SKM-1 (cell line): Measurements from ENCODE around the gene PPL.
"Not testable (repeated sequence)": the region's sequence is repeated elsewhere in the genome, so short reads cannot be mapped to it uniquely, and the experiment has no call there.

Experiments
- DNase-seq: peaks from one replicate; lab custom pipeline; 2025; ENCODE audit not compliant: unreplicated experiment; lab: John Stamatoyannopoulos, UW

PPL gene

DNA sequence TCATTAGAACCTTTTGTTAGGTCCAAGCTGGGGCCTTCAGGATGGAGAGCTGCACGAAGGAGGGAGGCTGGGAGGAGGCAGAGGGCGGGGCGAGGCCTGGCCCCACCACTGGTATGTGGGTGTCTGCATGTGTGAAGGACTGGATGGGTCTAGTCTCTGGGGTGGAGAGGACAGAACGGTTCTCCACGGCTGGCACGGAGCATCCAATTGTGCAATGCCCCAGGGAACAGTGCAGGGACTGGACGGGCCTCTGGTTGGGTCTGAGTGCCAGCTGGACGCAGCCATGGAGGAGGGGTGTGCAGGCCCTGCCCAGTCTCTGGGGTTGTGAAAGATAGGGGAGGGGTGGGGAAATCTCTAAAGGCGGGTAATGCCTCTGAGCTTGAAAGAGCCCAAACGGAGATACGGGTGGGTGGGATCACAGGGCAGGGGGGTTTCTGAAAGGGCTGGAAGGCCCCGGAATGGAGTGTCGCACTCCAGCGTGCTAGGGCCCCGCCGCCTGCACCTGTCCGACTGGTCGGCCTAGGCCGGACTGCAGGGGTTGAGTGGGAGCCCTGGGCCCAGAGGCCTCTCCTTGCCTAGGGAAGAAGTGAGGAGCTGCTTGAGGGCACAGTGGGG is 1.6 kb downstream of the PPL start:
- no peak for DNase-seq

DNA sequence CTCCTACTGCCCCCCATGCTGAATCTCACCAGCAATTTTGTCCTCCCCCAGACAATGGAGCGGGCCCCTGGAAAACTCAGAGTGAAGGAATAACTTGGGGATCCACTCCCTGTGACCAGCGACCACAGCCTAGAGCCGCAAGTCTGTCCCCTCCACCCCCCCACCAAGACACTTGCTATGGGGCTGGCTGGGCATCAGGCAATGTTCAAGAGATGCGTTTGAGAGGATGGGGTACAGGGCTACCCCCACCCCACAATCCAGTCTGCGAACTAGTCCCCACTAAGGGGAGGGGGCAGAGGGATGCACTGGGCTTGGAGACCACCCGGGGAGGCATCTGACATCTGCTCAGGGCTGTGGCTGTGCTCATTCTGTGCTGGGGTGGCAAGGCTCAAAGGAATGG is 2.4 kb downstream of the PPL start:
- DNase-seq = no peak

DNA sequence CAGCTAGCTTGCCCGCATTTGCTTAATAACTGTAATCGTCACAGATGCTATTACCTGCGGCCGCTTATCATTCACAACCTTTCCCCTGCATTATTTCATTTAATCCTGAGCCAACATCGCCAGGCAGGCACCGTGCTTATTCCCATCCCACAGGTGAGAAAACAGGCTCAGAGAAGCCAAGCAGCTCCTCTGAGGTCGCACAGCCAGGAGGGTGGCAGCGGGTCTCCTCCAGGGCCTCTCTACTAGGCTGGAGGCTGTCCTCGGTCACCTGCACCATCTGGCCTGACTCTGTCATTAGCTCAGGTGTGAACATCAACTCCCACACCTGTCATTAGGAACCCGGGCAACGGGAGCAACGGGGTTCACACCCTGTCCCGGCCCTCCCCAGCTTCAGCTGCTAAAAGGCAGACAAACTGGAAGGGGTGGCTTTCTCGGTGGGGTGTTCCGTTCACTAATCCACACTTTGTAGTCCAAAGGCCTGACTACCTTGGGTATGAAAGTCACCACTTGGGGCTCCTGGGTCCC is 3.0 kb downstream of the PPL start:
- no peak for DNase-seq

DNA sequence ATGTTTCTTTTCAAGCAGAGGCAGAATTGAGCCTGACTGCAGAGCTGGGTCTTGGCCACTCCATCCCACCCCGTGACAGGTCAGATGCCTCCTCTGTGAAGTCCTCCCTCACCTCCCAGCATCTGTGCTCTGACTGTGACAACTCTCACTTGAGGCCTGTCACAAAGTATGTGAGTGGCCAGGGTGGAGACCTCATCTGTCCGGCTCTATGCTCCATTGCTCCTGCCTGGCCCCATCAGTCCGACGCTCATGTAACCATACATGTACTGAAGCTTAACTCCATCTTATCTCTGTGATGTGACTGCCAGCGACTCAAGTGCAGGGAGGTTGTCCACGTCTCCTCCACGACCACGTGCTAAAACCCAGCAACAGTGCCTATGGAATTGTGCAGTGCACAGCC is 3.5 kb downstream of the PPL start:
- no peak for DNase-seq

DNA sequence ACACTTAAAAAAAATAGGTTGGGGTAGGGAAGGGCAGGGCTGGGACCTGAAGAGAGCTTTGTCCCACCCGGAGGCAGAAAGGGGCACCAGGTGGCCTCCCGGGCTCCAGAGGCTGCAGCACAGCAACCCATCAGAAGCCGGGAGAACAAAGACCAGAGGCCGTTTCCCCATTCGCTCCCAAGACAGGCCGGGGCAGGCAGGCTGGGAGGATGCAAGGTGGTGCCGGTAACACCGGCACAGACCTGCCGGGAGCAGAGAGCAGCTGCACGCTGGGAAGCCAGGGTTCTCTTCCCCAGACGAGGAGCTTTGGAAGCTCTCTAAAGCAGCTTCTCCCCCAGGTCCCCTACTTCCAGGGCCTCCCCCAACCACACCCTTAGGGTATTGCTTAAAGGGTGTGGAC is 5.6 kb downstream of the PPL start:
- DNase-seq = no peak

DNA sequence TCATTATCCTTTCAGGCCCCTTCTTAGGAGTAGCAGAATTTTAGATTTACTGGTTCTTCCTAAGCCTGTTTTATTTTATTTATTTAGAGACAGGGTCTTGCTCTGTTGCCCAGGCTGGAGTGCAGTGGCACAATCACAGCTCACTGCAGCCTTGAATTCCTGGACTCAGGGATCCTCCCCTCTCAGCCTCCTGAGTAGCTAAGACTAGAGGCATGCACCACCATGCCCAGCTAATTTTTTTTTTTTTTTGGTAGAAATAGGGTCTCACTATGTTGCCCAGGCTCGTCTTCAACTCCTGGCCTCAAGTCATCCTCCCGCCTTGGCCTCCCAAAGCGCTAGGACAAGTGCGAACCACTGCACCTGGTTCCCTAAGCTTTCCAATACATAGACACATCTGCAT is 7.3 kb downstream of the PPL start:
- not testable (repeated sequence) for DNase-seq

DNA sequence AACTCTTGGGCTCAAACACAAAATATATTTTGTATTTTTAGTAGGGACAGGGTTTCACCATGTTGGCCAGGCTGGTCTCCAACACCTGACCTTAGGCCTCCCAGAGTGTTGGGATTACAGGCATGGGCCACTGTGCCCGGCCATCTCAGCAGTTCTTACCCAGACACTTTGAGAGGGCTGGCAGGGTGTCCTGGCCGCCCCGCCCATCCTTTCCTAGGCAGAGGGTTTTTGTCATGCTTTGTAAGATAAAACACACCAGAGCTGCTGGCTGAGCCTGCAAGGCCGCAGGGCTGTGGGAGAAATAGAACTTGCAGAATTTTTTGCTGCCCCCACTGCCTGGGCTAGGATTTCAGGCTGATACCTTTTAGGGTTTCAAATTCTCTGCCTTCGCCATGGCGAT is 8.7 kb downstream of the PPL start:
- no peak for DNase-seq

DNA sequence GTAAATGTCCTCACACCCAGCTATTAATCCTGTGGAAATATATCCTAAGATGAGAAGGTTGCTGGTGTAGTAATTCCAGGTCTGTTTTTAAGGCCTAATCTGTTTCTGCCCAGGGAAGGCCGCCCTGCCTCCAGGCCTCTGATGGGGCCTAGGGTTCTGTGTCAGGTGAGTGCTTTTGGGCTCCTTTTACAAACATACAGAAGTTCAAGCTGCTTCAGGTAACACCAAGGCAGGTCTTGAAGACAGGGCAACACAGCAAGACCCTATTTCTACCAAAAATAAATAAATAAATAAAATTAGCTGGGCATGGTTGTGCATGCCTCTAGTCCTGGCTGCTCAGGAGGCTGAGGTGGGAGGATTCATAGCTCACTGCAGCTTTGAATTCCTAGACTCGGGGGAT is 9.3 kb downstream of the PPL start:
- DNase-seq = no peak

DNA sequence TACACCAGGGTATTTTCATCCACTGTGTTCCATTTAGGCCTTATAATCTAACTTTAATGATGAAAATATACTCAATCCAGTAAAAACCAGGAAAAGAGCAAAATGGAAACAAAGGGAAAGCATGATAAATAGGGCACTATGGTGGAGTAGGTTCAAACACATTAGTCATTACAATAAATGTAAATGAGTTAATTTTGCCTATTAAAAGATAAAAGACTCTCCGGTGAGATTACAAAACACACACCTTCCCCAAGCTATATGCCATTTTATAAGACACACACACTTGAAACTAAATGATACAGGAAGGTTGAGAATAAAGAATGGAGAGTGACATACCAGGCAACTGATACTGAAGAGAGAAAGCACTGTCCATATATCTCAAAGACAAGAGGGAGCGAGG is 10.0 kb downstream of the PPL start:
- DNase-seq = no peak

DNA sequence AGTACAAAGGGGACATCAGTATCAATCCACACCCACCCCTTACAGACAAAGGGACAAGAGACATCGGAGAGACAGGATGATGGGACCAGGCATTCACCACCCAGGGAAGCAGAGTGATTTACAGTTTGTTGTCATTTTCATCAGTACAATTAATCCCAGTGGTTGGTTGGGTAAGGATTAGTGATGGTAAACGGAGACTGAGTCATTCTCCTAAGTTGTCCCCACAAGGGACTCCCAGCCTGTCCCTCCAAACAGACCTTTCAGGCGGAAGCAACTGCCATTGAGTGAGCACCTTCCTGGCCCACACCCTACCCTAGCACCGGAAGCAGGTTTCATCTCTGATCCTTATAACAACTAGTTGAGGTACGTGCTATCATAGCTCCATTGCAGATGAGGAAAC is 11.2 kb downstream of the PPL start:
- DNase-seq = no peak

DNA sequence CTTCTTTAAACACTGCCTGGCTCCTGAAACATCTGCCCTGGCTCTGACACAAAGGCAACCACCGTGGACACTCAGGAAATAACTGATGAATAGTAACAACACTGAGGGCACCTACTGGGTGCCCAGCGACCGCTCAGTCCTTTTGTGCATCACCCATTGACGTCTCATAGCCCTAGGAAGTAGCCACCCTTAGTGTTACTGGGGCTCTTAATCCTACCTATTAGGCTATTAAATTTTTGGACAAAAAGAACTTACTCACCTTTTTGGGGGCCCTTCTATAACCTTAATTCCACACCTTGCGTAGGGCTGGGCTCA is 11.7 kb downstream of the PPL start:
- no peak for DNase-seq

DNA sequence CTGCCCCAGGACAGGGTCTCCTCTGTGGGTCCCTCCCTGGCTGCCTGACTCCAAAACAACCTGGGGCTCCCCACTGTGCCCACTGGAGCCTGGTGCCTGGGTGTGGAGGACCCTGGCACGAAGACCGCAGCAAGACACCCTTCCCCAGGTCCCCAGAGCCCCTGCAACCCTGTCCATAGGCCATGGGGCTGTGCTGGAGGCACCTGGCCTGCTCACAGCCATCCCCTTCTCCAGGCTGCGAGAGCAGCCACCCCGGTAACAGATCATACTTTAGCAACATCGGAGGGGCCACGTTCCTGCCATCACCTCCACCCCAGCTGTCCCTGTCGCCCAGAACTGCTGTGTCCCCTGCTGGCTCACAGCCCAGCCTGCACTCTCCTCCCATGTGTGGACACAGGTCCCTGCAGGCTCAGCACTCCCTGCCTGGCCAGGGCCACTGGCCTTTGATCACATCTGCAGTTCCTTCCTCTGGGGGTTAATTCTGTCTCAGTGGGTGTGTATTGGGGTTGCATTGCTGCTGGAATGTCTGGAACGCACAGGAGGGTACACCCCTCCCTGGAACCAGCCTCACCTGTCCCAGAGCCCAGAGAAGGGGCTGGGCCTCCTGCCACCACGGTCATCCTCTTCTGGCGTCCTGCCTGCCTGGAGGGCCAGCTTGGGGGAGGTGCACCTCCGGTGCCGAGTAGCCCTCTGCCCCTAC is 12.2 kb downstream of the PPL start:
- DNase-seq = no peak

DNA sequence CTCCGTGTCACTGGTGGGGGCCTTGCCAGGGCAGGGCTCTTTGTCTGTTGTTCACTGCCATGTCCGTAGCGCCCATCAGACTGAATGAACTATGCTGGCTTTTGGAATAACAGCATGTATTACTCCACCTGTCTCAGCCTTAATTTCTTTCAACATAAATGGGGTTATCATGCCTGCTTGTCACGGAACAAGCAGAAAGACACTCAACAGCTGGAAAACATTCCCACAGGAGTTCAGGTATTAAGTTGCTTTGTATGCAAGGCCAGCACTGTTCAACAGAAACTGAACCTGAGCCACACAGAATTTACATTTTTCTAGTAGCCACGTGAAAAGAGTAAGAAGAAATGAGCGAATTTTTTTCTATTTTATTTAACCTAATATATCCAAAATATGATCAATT is 13.1 kb downstream of the PPL start:
- no peak for DNase-seq

DNA sequence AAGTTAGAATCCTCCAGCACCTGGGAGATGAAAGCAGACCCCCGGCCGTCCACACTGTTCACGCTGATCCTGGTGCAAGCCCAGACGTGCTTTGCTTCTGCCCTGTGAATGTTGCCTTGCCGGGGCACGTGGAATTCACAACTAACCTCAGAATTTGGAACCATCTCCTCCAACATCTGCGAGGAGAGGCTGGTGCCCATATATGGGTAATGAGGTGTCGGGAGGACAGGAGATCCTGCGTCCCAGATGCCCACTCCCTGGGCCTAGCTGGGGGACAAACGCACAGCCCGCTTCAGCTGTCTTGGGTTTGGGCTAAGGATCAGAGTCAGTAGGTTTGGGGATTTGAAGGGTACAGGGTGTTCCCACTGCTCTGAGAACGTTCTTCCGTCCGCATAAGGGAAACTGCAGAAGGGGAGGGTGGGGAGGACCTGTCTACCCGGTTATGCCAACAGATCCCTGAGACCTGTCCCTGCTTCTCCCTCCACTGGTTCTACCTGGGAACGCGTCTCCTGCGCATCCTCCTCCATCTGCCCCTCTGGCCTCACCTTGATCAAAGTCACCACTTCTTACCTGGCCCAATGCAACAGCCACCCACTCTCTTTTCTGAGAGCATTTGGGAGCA is 14.1 kb downstream of the PPL start:
- DNase-seq = no peak

DNA sequence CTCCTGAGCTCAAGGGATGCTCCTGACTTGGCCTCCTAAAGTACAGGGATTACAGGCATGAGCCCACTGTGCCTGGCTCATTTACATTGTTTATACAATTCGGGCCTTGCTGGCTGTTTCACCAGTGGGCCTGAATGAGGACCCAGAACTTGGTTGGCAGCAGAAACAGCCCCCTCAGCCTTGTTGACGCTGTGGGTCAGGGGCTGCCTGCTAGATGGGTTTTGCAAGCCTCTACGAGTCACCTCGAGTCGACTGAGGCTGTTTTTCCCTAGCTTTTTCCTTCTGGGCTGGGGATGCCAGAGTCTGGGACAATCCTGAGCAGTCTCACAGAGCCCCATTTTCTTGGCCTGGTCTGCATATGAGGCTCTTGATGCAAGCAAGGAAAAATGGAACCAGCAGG is 16.1 kb downstream of the PPL start:
- DNase-seq = no peak

DNA sequence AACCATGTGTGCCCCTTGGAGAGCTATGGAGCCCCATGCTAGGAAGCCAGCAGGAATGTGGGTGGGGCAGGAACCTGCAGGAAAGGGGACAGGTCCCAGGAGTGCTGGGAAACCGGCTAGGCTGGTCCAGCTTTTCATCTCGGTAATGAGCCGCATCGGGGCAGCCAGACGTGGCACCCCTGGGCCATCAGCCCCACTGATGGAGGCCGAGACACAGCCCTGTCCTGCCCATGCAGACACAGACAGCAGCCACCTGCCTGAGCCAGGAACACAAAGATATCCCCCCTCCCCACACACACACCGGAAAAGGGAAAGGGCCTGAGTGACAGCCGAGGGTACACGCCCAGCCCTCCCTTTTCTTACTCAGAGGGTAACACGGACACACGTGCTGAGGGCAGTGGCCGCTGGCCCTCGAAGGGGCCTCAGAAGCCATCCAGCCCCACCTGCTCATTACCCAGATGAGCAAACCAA is 18.1 kb downstream of the PPL start:
- no peak for DNase-seq

DNA sequence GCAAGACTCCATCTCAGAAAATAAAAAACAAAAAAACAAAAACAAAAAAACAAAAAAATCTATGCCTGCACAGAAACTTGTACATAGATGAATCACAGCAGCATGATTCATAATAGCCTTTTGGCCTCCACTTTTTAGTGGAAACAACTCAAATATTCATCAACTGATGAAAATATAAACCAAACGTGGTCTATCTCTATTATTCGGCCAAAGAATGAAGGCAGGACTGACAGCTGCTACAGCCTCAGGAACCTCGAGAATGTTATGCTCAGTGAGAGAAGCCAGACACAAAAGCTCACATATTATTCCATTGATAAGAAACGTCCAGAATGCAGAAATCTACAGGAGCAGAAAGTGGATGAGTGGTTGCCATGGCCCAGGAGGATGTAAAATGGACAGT is 19.8 kb downstream of the PPL start:
- no peak for DNase-seq

DNA sequence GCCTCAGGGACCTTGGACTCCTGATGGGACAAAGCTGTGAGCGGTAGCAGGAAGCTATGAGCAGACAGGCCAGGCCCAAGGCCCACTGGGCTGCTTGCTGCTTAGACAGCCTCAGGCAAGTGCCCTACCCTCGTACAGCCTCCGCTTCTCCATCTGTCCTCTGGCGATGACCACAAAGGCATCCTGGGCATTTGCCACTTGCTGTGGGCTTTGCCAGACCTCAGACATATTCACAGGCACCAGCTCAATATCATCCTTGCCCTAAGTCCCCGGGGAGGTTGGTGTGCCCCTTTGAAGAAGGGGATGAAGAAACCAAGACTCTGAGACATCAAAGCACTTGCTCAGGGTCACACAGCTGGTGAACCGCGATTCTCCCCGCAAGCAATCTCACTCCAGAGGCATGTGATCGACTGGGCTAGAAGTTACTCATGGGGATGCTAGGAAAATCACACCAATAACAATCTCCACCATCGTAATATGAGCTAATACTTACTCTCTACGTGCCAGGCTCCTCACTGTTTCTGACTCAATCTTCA is 21.7 kb downstream of the PPL start:
- DNase-seq = no peak

DNA sequence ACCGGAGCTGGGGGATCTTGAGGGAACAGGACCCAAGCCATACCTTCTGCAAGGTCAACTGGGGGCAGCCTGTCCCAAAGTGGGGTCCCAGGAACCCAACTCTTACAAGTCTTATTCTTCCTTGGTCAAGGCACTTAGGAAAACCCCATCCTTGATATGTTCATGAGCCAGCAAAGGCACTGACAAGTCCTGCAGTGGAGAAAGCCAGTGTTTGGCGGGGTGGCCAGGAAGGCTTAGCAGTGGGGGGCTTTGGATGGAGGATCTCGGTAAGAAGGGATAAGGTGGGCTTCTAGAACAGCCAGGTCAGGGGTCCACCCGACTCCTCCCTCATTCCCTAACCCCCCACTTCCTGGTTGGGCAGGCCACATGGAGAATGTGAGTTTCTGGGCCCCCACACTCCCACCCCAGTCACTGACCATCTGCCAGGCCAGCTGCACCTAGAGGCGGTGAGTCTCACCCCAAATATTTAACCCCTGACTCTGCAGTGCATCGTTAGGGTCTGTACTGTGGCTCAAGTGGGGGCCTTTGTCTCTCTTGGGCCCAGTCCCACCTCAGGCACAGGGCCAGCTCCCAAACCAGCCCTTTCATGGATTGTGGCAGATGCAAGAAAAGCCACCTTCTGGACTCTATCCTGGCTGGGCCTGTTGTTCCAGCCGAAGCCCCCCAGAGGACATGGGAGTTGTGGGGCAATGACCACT is 22.3 kb downstream of the PPL start:
- DNase-seq = no peak

DNA sequence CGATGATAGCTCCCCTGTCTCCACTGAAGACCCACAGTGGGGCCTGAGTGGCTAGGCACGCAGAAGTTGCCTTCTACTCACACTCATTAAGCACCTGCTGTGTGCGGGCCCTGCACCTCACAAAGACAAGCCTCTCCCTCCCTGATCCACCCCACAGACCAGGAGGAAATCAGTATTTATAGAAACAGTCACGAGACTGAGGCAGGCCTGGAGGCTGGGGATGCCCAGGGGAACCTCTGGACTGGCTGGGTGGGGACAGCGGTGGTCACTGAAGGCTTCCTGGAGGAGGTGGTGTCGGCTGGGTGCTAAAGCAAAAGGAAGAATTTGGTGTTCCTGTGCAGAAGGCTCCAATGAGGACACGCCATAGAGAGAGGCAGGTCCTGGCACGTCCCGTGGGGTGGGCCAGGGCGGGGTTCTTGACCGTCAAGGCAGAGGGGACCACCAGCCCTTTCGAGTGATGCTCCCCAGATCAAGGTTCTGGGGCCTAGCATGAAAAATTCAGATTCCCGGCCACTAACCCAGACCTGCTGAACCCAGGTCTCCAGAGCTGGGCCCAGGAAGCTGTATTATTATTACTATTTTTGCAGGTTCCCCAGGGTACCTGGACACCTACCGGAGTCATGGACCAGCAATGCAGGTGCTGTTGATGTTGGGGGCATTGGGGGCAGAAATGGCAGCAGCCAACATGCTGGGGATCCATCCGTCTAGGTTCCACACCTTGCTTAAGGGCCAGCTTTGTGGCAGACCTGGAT is 23.0 kb downstream of the PPL start:
- no peak for DNase-seq
